ENCODE results near the gene IQGAP2. TPM values are rescaled to one million over a fixed set of nuclear protein-coding genes. Genes with fewer than 3 reads are reported as not detected.

The IQGAP2 gene
- total RNA-seq, 1 donor from 2014 or later: not detected

GRCh38 chr5:76475385-76475784 lies 72.3 kb downstream of the IQGAP2 start:
- no peak for FAIRE-seq
- H3K4me3 ChIP-seq (ENCODE audit: low read depth, low read length): no peak overlapping the region
- DNase-seq (ENCODE audit: low read depth): no peak

GRCh38 chr5:76475936-76476335 lies 72.9 kb downstream of the IQGAP2 start:
- TF ChIP-seq CTCF (IDR thresholded peaks at IDR 0.05; ENCODE audit: insufficient read depth, low read length, severe bottlenecking): no peak
- Histone ChIP-seq H3K36me3 (ENCODE audit: control insufficient read depth, insufficient read depth, low read length) (no peaks in the 10 kb centered on the region), H3K4me3 (ENCODE audit: low read depth, low read length) (no peak overlapping the region), H3K27me3 (ENCODE audit: control insufficient read depth, insufficient read depth, low read length) (no peaks in the 10 kb centered on the region)
- DNase-seq (ENCODE audit: low read depth): no peak
- FAIRE-seq: no peak

More at GRCh38 chr5:76475385-76475784, 72.3 kb downstream of the IQGAP2 start:
- no peak for TF ChIP-seq CTCF (IDR thresholded peaks at IDR 0.05; ENCODE audit: insufficient read depth, low read length, severe bottlenecking)
- Histone ChIP-seq H3K36me3 (ENCODE audit: control insufficient read depth, insufficient read depth, low read length) (no peaks in the 10 kb centered on the region), H3K27me3 (ENCODE audit: control insufficient read depth, insufficient read depth, low read length) (no peaks in the 10 kb centered on the region)

- Histone ChIP-seq H3K27me3 (ENCODE audit: control insufficient read depth, insufficient read depth, low read length) (no peaks in the 10 kb centered on the region), H3K36me3 (ENCODE audit: control insufficient read depth, insufficient read depth, low read length) (no peaks in the 10 kb centered on the region), H3K4me3 (ENCODE audit: low read depth, low read length) (no peak overlapping the region)
- no peak for FAIRE-seq
- no peak for DNase-seq (ENCODE audit: low read depth)
- TF ChIP-seq CTCF (IDR thresholded peaks at IDR 0.05; ENCODE audit: insufficient read depth, low read length, severe bottlenecking): no peak
Measured at GRCh38 chr5:76476474-76477038, 73.5 kb downstream of the IQGAP2 start.

DNA sequence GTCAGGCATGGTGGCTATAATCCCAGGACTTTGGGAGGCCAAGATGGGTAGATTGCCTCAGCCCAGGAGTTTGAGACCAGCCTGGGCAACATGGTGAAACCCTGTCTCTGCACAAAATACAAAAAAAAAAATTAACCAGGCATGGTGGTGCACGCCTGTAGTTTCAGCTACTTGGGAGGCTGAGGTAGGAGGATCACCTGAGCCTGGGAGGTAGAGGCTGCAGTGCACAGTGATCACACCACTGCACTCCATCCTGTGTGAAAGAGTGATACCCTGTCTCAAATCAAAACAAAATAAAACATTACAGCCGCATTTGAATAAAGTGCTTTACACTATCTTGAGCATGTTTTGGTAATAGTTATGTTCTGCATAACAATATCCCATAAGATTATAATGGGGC lies 74.0 kb downstream of the IQGAP2 start:
- no peak for TF ChIP-seq CTCF (IDR thresholded peaks at IDR 0.05; ENCODE audit: insufficient read depth, low read length, severe bottlenecking)
- no peak for FAIRE-seq
- no peaks in the 10 kb centered on the region for H3K36me3 ChIP-seq (ENCODE audit: control insufficient read depth, insufficient read depth, low read length)
- no peak for DNase-seq (ENCODE audit: low read depth)
- no peaks in the 10 kb centered on the region for H3K27me3 ChIP-seq (ENCODE audit: control insufficient read depth, insufficient read depth, low read length)
- no peak overlapping the region for H3K4me3 ChIP-seq (ENCODE audit: low read depth, low read length)

DNA sequence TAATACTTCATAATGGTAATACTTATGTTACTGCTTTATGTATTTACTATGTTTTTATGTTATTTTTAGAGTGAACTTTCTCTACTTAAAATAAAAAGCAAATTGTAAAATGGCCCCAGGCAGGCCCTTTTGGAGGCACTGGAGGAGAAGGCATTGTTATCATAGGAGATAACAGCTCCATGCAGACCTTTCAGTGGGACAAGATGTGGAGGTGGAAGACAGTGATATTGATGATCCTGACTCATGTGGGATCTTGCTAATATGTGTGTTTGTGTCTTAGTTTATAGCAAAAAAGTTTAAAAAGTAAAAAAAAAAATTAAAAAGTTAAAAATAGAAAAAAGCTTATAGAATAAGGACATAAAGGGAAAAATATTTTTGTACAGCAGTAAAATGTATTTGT lies 74.5 kb downstream of the IQGAP2 start:
- no peaks in the 10 kb centered on the region for H3K36me3 ChIP-seq (ENCODE audit: control insufficient read depth, insufficient read depth, low read length)
- no peak for FAIRE-seq
- H3K27me3 ChIP-seq (ENCODE audit: control insufficient read depth, insufficient read depth, low read length): no peaks in the 10 kb centered on the region
- H3K4me3 ChIP-seq (ENCODE audit: low read depth, low read length): no peak overlapping the region
- TF ChIP-seq CTCF (IDR thresholded peaks at IDR 0.05; ENCODE audit: insufficient read depth, low read length, severe bottlenecking): no peak
- no peak for DNase-seq (ENCODE audit: low read depth)

GRCh38 chr5:76479281-76479680 lies 76.2 kb downstream of the IQGAP2 start:
- Histone ChIP-seq H3K27me3 (ENCODE audit: control insufficient read depth, insufficient read depth, low read length) (no peaks in the 10 kb centered on the region), H3K36me3 (ENCODE audit: control insufficient read depth, insufficient read depth, low read length) (no peaks in the 10 kb centered on the region), H3K4me3 (ENCODE audit: low read depth, low read length) (no peak overlapping the region)
- DNase-seq (ENCODE audit: low read depth) (no peak), FAIRE-seq (no peak)
- TF ChIP-seq CTCF (IDR thresholded peaks at IDR 0.05; ENCODE audit: insufficient read depth, low read length, severe bottlenecking): no peak
